Measurements from ENCODE around the gene CFAP107.

GRCh38 chr1:12756273-12756672 lies 10.3 kb downstream of the CFAP107 start:
- TF ChIP-seq EZH2 (IDR thresholded peaks at IDR 0.05; ENCODE audit: low read length) (no peak), CTCF (optimal IDR thresholded peaks at IDR 0.05 in 1 of 3, IDR thresholded peaks at IDR 0.05 in 1 of 3, conservative IDR thresholded peaks at IDR 0.05 in 1 of 3; ENCODE audit: extremely low read depth in 1 of 3, insufficient read depth in 2 of 3, low read length in 3 of 3) (no peak)
